Stimulated activated naive B cell treated with anti-CD40 and anti-IgM and Interleukin-4, amounts not matched to agents 10 μg/mL and 1 μg/mL and 100 μg/mL, for 72 hours (primary cell): Measurements from ENCODE around the gene UNC5CL.

ENCODE experiments used
- ATAC-seq, 2 donors: fragments of 150-1000 bp; cut with Tn5 transposase; replicated peaks; 2 replicates each; pipeline ENCODE4 v1.10.0; 2021; ENCODE audit warnings: moderate library complexity in 1 of 2
- DNase-seq: peaks from one replicate; pipeline ENCODE4 v3.0.0; 2021
- H3K27ac Mint-ChIP-seq: one replicate; pipeline ENCODE4 v1.8.0; 2022; ENCODE audit warnings: mild to moderate bottlenecking, mixed read lengths
- H3K27me3 Mint-ChIP-seq, 2 donors: one replicate each; pipeline ENCODE4 v1.8.0; 2022; ENCODE audit warnings: mixed read lengths in 2 of 2
- H3K36me3 Mint-ChIP-seq, 2 donors: one replicate each; pipeline ENCODE4 v1.8.0; 2022; ENCODE audit warnings: mixed read lengths in 2 of 2, mild to moderate bottlenecking in 1 of 2
- H3K4me1 Mint-ChIP-seq, 2 donors: one replicate each; pipeline ENCODE4 v1.8.0; 2022; ENCODE audit warnings: mixed read lengths in 2 of 2, mild to moderate bottlenecking in 1 of 2
- H3K4me3 Mint-ChIP-seq, 2 donors: one replicate each; pipeline ENCODE4 v1.8.0; 2022; ENCODE audit warnings: mild to moderate bottlenecking in 2 of 2, mixed read lengths in 2 of 2, moderate library complexity in 1 of 2
- H3K9me3 Mint-ChIP-seq, 2 donors: one replicate each; pipeline ENCODE4 v1.8.0; 2022; ENCODE audit warnings: mixed read lengths in 2 of 2, mild to moderate bottlenecking in 1 of 2

UNC5CL gene

GRCh38 chr6:41072836-41073202, 33.8 kb upstream of the UNC5CL start, which contains the start of gene NFYA:
Gene NFYA (plus strand): TSS chr6:41072974. CDS start chr6:41079090, 6,116 bp downstream.
- DNase-seq, result no peak
- peaks cover 27 to 42% of the 10 kb centered on the region in 2 donors for H3K4me1 Mint-ChIP-seq
- no peaks in the 10 kb centered on the region for H3K9me3 Mint-ChIP-seq
- H3K36me3 Mint-ChIP-seq, result peaks cover 6 to 18% of the 10 kb centered on the region in 2 donors
- peak; percentile 72 to 73 for ATAC-seq
- H3K27me3 Mint-ChIP-seq, result no peaks in the 10 kb centered on the region
- H3K27ac Mint-ChIP-seq, result peak within 1 kb of the TSS; percentile 99
- peak within 1 kb of the TSS; percentile 92 to 97 for H3K4me3 Mint-ChIP-seq

DNA sequence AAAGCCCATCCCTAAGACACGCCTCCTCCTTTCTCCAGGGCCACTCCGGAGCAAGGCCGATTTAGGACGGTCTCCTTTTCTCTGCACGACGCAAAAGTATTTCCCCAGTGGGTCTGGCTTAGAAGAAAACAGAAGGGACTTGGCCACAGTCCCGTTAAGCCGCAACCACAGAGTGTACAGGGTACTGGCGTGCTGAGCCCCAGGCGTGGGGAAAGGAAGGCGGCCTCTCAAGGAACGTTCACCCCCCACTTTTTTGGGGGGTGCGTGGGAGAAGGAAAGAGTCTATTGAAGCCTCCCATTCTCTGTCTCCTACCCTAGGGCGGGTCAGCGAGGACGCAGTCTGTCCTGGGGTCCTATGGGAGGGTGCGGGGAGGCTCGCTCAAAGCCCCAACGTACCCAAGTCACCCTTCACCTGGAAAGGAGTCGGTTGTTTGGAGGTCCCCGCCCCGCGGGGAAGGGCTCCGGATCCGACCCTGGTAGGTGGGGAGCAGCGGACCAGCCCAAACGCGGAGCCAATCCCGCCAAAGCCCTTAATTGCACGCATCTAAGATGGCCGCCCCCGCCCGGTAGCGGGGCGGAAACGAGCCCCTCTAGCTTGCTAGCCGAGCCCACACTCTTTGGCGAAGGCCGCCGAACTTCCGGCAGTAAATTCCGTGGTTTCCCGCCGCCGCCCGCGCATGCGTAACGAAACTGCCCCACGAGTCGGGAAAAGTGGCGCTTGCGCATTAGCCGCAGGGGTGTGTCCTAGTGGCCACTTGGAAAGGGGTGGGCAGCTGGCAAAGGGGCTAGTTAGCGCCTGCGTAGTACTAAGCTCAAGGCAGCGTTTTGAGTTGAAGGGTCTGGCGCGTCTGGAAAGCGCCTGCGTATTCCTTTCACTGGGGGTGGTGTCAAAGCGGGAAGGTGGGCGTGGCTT, 33.2 kb upstream of the UNC5CL start, which contains the start of gene OARD1:
Gene OARD1, minus strand, starts transcription at position 434 of the 913 bp plus-strand sequence. CDS start 722 bp downstream, outside the sequence.
- peak; percentile 83 to 84 for ATAC-seq

GRCh38 chr6:41071501-41071922, 32.5 kb upstream of the UNC5CL start:
- Mint-ChIP-seq H3K27me3 (no peaks in the 10 kb centered on the region), H3K27ac (peak overlapping the region; percentile 99), H3K4me1 (peaks cover 30 to 47% of the 10 kb centered on the region in 2 donors), H3K4me3 (peak overlapping the region; percentile 92 to 97), H3K36me3 (peaks cover 19 to 31% of the 10 kb centered on the region in 2 donors), H3K9me3 (no peaks in the 10 kb centered on the region)
- DNase-seq (no peak), ATAC-seq (no peak)

More for the DNA sequence above, 33.2 kb upstream of the UNC5CL start, which contains the start of gene OARD1:
- Mint-ChIP-seq H3K9me3 (no peaks in the 10 kb centered on the region), H3K4me1 (peaks cover 26 to 42% of the 10 kb centered on the region in 2 donors), H3K4me3 (peak within 1 kb of the TSS; percentile 92 to 97), H3K36me3 (peaks cover 12 to 24% of the 10 kb centered on the region in 2 donors), H3K27me3 (no peaks in the 10 kb centered on the region), H3K27ac (peak within 1 kb of the TSS; percentile 99)
- DNase-seq, result peak; percentile 100

- H3K4me3 Mint-ChIP-seq, result no peak overlapping the region
- no peaks in the 10 kb centered on the region for H3K27me3 Mint-ChIP-seq
- peaks cover 24 to 29% of the 10 kb centered on the region in 2 donors for H3K36me3 Mint-ChIP-seq
- no peak for ATAC-seq
- no peak for DNase-seq
- no peaks in the 10 kb centered on the region for H3K9me3 Mint-ChIP-seq
- peaks cover 8 to 20% of the 10 kb centered on the region in 2 donors for H3K4me1 Mint-ChIP-seq
- no peak overlapping the region for H3K27ac Mint-ChIP-seq
Observed at GRCh38 chr6:41066867-41067304, 27.9 kb upstream of the UNC5CL start.

DNA sequence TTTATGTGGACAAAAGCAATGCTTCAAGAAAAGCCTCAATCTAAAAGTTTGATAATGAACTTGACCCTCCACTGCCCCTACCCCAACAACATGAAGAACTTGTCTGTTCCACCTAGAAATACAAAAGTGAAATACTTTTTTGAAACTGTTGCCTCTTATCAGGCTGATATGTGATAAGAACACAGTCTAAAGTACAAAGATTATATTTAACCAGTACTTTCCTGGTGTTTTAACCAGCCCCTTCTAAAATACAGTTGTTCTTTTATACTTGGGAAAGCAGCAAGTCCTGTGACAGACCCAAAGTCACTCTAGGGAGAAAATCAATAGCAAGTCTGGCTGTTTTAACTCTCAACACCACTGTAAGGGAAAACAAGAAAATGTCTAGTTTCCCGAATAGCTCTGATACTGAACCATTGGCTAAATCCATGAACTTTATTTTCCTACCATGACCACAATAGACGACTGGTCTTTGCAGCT, 26.6 kb upstream of the UNC5CL start:
- ATAC-seq (no peak), DNase-seq (no peak)
- Mint-ChIP-seq H3K4me1 (peaks cover 7 to 11% of the 10 kb centered on the region in 2 donors), H3K27me3 (no peaks in the 10 kb centered on the region), H3K9me3 (no peaks in the 10 kb centered on the region), H3K36me3 (peaks cover 31 to 36% of the 10 kb centered on the region in 2 donors), H3K4me3 (no peak overlapping the region), H3K27ac (no peak overlapping the region)

DNA sequence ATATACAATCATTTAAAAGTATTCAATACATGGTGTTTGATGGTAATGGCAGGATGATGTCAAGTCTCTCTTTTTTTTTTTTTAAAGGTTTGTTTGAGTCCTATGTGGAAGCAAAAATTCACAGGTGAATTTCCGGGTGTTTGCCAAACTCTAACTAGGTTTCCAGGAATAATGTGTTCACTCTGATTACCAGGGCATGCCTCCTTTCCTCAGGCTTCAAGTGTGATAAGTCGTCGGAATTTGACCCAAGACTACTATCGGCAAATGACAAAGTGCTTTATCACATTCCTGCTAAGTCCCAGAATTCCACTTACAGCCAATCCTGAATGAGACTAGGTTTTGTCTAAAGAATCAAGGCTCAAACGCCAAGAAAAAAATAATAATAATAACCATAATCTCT, 25.8 kb upstream of the UNC5CL start:
- Mint-ChIP-seq H3K27me3 (no peaks in the 10 kb centered on the region), H3K9me3 (no peaks in the 10 kb centered on the region), H3K27ac (no peak overlapping the region), H3K36me3 (peaks cover 34 to 40% of the 10 kb centered on the region in 2 donors), H3K4me1 (peaks cover 5 to 8% of the 10 kb centered on the region in 2 donors), H3K4me3 (no peak overlapping the region)
- DNase-seq, result no peak
- ATAC-seq, result no peak

DNA sequence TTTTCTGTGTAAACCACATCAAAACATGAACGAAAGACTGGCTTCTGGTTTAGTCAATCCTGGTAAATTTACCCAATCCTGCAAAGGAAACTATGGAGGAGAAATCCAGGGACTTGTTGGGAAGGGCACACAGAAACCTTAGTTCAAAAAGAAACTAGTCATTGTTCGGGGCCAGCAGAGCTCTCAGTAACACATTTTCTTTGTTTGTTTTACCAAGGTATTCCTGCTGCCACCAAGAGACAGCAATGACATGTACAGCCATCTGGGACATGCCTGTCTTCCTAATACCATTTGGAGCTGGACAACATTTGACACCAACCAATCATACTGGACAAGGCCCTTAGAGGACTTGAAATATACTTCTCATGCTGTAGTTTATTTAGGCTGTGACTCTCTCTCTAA, 24.9 kb upstream of the UNC5CL start:
- H3K9me3 Mint-ChIP-seq, result no peaks in the 10 kb centered on the region
- H3K27me3 Mint-ChIP-seq, result no peaks in the 10 kb centered on the region
- no peak overlapping the region for H3K4me3 Mint-ChIP-seq
- peaks cover 5 to 8% of the 10 kb centered on the region in 2 donors for H3K4me1 Mint-ChIP-seq
- peaks cover 34 to 40% of the 10 kb centered on the region in 2 donors for H3K36me3 Mint-ChIP-seq
- DNase-seq (no peak), ATAC-seq (no peak)
- no peak overlapping the region for H3K27ac Mint-ChIP-seq

- Mint-ChIP-seq H3K4me1 (peaks cover 4 to 11% of the 10 kb centered on the region in 2 donors), H3K27ac (no peak overlapping the region), H3K36me3 (peaks cover 29 to 40% of the 10 kb centered on the region in 2 donors), H3K4me3 (no peak overlapping the region), H3K9me3 (no peaks in the 10 kb centered on the region), H3K27me3 (no peaks in the 10 kb centered on the region)
- no peak for DNase-seq
- no peak for ATAC-seq
Observed at GRCh38 chr6:41062056-41062455, 23.0 kb upstream of the UNC5CL start.

GRCh38 chr6:41061196-41061726, 22.2 kb upstream of the UNC5CL start:
- no peak for ATAC-seq
- Mint-ChIP-seq H3K27ac (no peak overlapping the region), H3K4me1 (peaks cover 0 to 6% of the 10 kb centered on the region in 2 donors), H3K36me3 (peaks cover 23 to 35% of the 10 kb centered on the region in 2 donors), H3K9me3 (no peaks in the 10 kb centered on the region), H3K27me3 (no peaks in the 10 kb centered on the region), H3K4me3 (no peak overlapping the region)
- DNase-seq, result no peak

DNA sequence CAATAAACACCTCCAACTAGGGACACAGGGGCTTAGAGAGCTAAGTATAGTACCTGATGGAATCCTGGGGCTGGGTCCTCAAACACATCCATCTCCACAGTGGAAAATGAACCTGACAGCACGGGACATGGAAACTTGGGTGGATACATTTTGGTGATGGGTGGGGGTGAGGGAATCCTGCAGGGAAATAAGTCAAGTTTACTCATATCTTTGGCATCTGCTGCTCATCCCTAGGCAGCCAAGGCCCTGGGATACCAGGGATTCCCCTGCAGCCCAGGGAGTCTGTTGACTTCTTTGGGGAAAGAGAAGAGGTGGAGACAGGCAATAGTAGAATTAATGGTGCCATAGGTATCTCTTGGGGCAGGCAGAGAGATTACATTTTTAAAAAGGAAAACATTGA, 20.5 kb upstream of the UNC5CL start:
- ATAC-seq (no peak), DNase-seq (no peak)
- H3K27ac Mint-ChIP-seq, result no peak overlapping the region
- no peaks in the 10 kb centered on the region for H3K27me3 Mint-ChIP-seq
- peaks cover 22 to 43% of the 10 kb centered on the region in 2 donors for H3K36me3 Mint-ChIP-seq
- H3K4me3 Mint-ChIP-seq, result no peak overlapping the region
- peaks cover 1 to 6% of the 10 kb centered on the region in 2 donors for H3K4me1 Mint-ChIP-seq
- H3K9me3 Mint-ChIP-seq, result no peaks in the 10 kb centered on the region

- no peak for DNase-seq
- H3K4me3 Mint-ChIP-seq, result no peak overlapping the region
- H3K4me1 Mint-ChIP-seq, result peaks cover 1 to 6% of the 10 kb centered on the region in 2 donors
- ATAC-seq, result no peak
- no peaks in the 10 kb centered on the region for H3K27me3 Mint-ChIP-seq
- H3K36me3 Mint-ChIP-seq, result peaks cover 22 to 43% of the 10 kb centered on the region in 2 donors
- no peaks in the 10 kb centered on the region for H3K9me3 Mint-ChIP-seq
- H3K27ac Mint-ChIP-seq, result no peak overlapping the region
Observed at GRCh38 chr6:41058783-41059181, 19.8 kb upstream of the UNC5CL start.

DNA sequence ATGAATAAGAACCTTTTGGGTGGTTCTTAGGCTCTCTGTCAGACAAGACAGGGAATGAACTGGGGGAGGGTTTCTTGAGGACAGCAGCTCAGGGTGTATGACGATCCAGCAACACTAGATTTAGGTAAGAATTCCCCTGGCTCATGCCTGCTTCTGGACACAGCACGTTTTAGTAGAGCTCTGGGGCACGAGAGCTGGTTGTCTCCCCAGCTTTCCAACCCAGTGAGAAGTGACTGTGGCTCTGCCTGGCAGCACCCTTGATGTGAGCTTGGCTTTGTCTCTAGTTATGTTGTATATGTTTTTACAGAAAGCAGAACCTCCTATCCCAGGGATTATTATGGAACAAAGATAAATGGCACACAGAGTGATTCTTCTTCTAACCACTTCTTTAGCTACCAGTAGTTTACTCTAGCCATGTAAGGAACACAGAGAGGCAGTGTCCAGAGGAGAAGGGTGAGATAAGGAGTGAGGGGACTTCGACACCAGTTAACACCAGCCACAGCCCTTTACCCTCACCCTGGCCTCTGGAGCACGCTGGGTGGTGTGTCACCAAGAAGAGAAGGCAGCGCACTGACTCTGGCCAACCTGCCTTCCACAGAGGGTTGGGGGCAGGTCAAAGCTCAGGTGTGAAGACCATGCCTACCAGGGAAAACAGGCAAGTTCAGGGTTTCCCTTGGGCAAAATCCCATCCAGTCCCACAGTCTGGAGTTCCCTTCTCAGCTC, 17.9 kb upstream of the UNC5CL start:
- peaks cover 11 to 16% of the 10 kb centered on the region in 2 donors for H3K4me1 Mint-ChIP-seq
- DNase-seq (no peak), ATAC-seq (no peak)
- peaks cover 17 to 37% of the 10 kb centered on the region in 2 donors for H3K36me3 Mint-ChIP-seq
- no peaks in the 10 kb centered on the region for H3K27me3 Mint-ChIP-seq
- peaks cover 0 to under 1% of the 10 kb centered on the region in 2 donors for H3K9me3 Mint-ChIP-seq
- H3K27ac Mint-ChIP-seq, result no peak overlapping the region
- no peak overlapping the region for H3K4me3 Mint-ChIP-seq

DNA sequence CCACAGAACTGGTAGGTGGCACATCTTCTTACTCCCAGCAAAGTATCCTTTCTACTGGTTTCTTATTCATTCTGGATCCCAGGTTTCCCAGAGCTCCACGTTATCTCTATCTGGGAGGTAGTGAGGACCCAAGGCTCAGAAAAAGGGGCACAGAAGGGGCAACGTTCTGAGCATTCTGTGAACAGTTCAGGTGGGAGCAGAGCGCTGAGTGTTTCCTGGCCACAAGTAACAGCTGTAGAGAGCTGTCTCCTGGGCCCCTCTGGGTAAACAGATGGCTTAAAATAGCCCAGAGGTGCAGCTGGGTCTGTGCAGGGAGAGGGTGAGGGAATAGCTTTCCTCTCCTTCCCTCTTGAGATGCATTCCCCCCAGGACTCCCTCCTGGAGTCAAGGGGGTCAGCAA, 16.1 kb upstream of the UNC5CL start:
- Mint-ChIP-seq H3K4me3 (no peak overlapping the region), H3K36me3 (peaks cover 15 to 36% of the 10 kb centered on the region in 2 donors), H3K27me3 (no peaks in the 10 kb centered on the region), H3K9me3 (peaks cover 0 to 3% of the 10 kb centered on the region in 2 donors), H3K27ac (no peak overlapping the region), H3K4me1 (peaks cover 18 to 24% of the 10 kb centered on the region in 2 donors)
- DNase-seq, result no peak
- no peak for ATAC-seq

DNA sequence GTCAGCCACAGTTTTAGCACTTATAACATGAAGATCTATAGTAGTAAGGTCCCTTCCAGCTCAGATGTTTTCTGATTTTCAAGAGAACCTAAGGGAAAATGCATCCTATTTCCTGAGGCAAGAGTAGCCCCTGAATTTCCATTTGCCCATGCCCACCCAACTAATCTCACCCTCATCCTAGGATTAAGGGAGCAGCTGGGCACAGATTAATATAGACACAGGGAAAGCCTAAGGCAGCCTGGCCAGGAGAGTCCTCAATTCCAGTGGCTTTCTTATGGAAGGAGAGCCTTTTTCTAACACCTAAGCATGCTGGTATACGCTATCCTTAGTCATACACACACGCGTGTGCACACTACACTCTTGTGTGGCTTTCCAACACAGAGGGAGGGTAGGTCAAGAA, 15.5 kb upstream of the UNC5CL start:
- ATAC-seq (no peak), DNase-seq (no peak)
- peaks cover 0 to 3% of the 10 kb centered on the region in 2 donors for H3K9me3 Mint-ChIP-seq
- H3K4me3 Mint-ChIP-seq, result no peak overlapping the region
- H3K4me1 Mint-ChIP-seq, result peaks cover 18 to 24% of the 10 kb centered on the region in 2 donors
- H3K27me3 Mint-ChIP-seq, result no peaks in the 10 kb centered on the region
- peaks cover 19 to 38% of the 10 kb centered on the region in 2 donors for H3K36me3 Mint-ChIP-seq
- H3K27ac Mint-ChIP-seq, result no peak overlapping the region
